Trophoblast cell (in vitro differentiated cells and primary cell): ENCODE measurements around the gene KIF7.

ENCODE experiments used
- DNase-seq, 2 donors: peaks; one replicate each; pipeline ENCODE4 v3.0.0-alpha.2; 2016
- H2AFZ ChIP-seq: 2 replicates; pipeline ENCODE4 v1.6.1; 2013; ENCODE audit warnings: low read length, moderate library complexity, mild to moderate bottlenecking; ENCODE audit not compliant: insufficient read depth, poor library complexity
- H2AK5ac ChIP-seq: 2 replicates; pipeline ENCODE4 v1.6.1; 2013; ENCODE audit warnings: mild to moderate bottlenecking, low read length
- H2BK120ac ChIP-seq: 2 replicates; pipeline ENCODE4 v1.6.1; 2013; ENCODE audit warnings: low read length, mild to moderate bottlenecking, moderate library complexity; ENCODE audit not compliant: insufficient read depth, poor library complexity
- H2BK12ac ChIP-seq: 2 replicates; pipeline ENCODE4 v1.6.1; 2013; ENCODE audit warnings: mild to moderate bottlenecking, low read length, moderate library complexity
- H2BK5ac ChIP-seq: 2 replicates; pipeline ENCODE4 v1.6.1; 2013; ENCODE audit warnings: low read length, low read depth, moderate library complexity, mild to moderate bottlenecking; ENCODE audit not compliant: poor library complexity
- H3K14ac ChIP-seq: 2 replicates; pipeline ENCODE4 v1.6.1; 2013; ENCODE audit warnings: mild to moderate bottlenecking, low read length
- H3K18ac ChIP-seq: 2 replicates; pipeline ENCODE4 v1.6.1; 2013; ENCODE audit warnings: mild to moderate bottlenecking, low read length
- H3K23ac ChIP-seq: 2 replicates; pipeline ENCODE4 v1.6.1; 2013; ENCODE audit warnings: low read length
- H3K27ac ChIP-seq: 2 replicates; pipeline ENCODE4 v1.5.1; 2013; ENCODE audit warnings: low read depth, mild to moderate bottlenecking, inconsistent platforms, low read length, moderate library complexity
- H3K27me3 ChIP-seq: 2 replicates; pipeline ENCODE4 v1.6.1; 2013; ENCODE audit warnings: inconsistent platforms, mild to moderate bottlenecking, low read length, moderate library complexity; ENCODE audit not compliant: insufficient read depth
- H3K36me3 ChIP-seq, 2 experiments: 1 replicate in 1 of 2; 2 replicates in 1 of 2; pipeline ENCODE4 v1.6.1; 2013; ENCODE audit warnings: low read length in 2 of 2, mild to moderate bottlenecking in 2 of 2, moderate library complexity in 1 of 2; ENCODE audit not compliant: insufficient read depth in 2 of 2, control insufficient read depth in 1 of 2
- H3K4ac ChIP-seq: 2 replicates; pipeline ENCODE4 v1.6.1; 2013; ENCODE audit warnings: low read depth, mild to moderate bottlenecking, low read length, moderate library complexity
- H3K4me1 ChIP-seq, 2 experiments: 1 replicate in 1 of 2; 2 replicates in 1 of 2; pipeline ENCODE4 v1.6.1; 2013; ENCODE audit warnings: low read length in 2 of 2, mild to moderate bottlenecking in 2 of 2, moderate library complexity in 1 of 2; ENCODE audit not compliant: insufficient read depth in 2 of 2, control insufficient read depth in 1 of 2
- H3K4me2 ChIP-seq: 2 replicates; pipeline ENCODE4 v1.6.1; 2013; ENCODE audit warnings: inconsistent platforms, mild to moderate bottlenecking, low read length, moderate library complexity
- H3K4me3 ChIP-seq: 2 replicates; pipeline ENCODE4 v1.5.1; 2013; ENCODE audit warnings: mild to moderate bottlenecking, low read depth, low read length, inconsistent platforms
- H3K79me1 ChIP-seq: one replicate; pipeline ENCODE4 v1.6.1; 2013; ENCODE audit warnings: low read length
- H3K79me2 ChIP-seq: 2 replicates; pipeline ENCODE4 v1.6.1; 2013; ENCODE audit warnings: low read length, mild to moderate bottlenecking; ENCODE audit not compliant: control insufficient read depth, insufficient read depth, poor library complexity
- H3K9ac ChIP-seq: 2 replicates; pipeline ENCODE4 v1.6.1; 2013; ENCODE audit warnings: mild to moderate bottlenecking, low read length
- H3K9me3 ChIP-seq: 2 replicates; pipeline ENCODE4 v1.6.1; 2013; ENCODE audit warnings: low read depth, mild to moderate bottlenecking, control low read depth, inconsistent platforms, low read length; ENCODE audit not compliant: insufficient read depth
- H4K12ac ChIP-seq: 2 replicates; pipeline ENCODE4 v1.6.1; 2013; ENCODE audit warnings: low read depth, mild to moderate bottlenecking, low read length, moderate library complexity
- H4K8ac ChIP-seq: 2 replicates; pipeline ENCODE4 v1.6.1; 2013; ENCODE audit warnings: low read depth, mild to moderate bottlenecking, low read length, moderate library complexity
- H4K91ac ChIP-seq: one replicate; pipeline ENCODE4 v1.6.1; 2013; ENCODE audit warnings: low read depth, mild to moderate bottlenecking, low read length, moderate library complexity
- WGBS: extraction: QIAGEN DNeasy Blood & Tissue Kit; methylation state at CpG from one replicate; pipeline ENCODE4 v1.1.7; 2013; ENCODE audit warnings: missing lambda C conversion rate; ENCODE audit not compliant: insufficient read length, insufficient coverage; ENCODE audit errors: extremely low coverage; 5-methylcytosine and 5-hydroxymethylcytosine counted together

KIF7 gene

GRCh38 chr15:89672221-89673164, 17.2 kb upstream of the KIF7 start:
- no peak overlapping the region for H3K18ac ChIP-seq
- no peak overlapping the region for H3K14ac ChIP-seq
- no peak overlapping the region for H2BK120ac ChIP-seq
- no peak overlapping the region for H4K91ac ChIP-seq
- H3K4me1 ChIP-seq, result no peaks in the 10 kb centered on the region
- no peak overlapping the region for H2BK12ac ChIP-seq
- no peak overlapping the region for H2BK5ac ChIP-seq
- peaks cover 1% of the 10 kb centered on the region for H3K9me3 ChIP-seq
- H3K79me2 ChIP-seq, result no peaks in the 10 kb centered on the region
- H3K27me3 ChIP-seq, result no peaks in the 10 kb centered on the region
- H3K4ac ChIP-seq, result no peak overlapping the region
- WGBS, result no CpG with 5 or more reads among the region's 12 CpGs
- peak overlapping the region; percentile 21 for H4K12ac ChIP-seq
- DNase-seq, result no peak
- no peaks in the 10 kb centered on the region for H3K79me1 ChIP-seq
- no peak overlapping the region for H3K27ac ChIP-seq
- no peak overlapping the region for H2AFZ ChIP-seq
- no peak overlapping the region for H3K23ac ChIP-seq
- H3K4me2 ChIP-seq, result no peak overlapping the region
- no peak overlapping the region for H2AK5ac ChIP-seq
- H3K36me3 ChIP-seq, result no peaks in the 10 kb centered on the region
- H3K9ac ChIP-seq, result no peak overlapping the region
- no peak overlapping the region for H3K4me3 ChIP-seq
- no peak overlapping the region for H4K8ac ChIP-seq

GRCh38 chr15:89671687-89672086, 16.4 kb upstream of the KIF7 start:
- Histone ChIP-seq H3K27me3 (no peaks in the 10 kb centered on the region), H3K79me1 (no peaks in the 10 kb centered on the region), H3K23ac (no peak overlapping the region), H2AK5ac (no peak overlapping the region), H3K4me3 (no peak overlapping the region), H3K4me2 (no peak overlapping the region), H2BK5ac (no peak overlapping the region), H3K14ac (no peak overlapping the region), H4K8ac (no peak overlapping the region), H2BK12ac (no peak overlapping the region), H3K9ac (no peak overlapping the region), H4K12ac (no peak overlapping the region), H3K79me2 (no peaks in the 10 kb centered on the region), H4K91ac (no peak overlapping the region), H3K4ac (no peak overlapping the region), H2AFZ (no peak overlapping the region), H2BK120ac (no peak overlapping the region), H3K9me3 (peaks cover 1% of the 10 kb centered on the region), H3K18ac (no peak overlapping the region), H3K36me3 (no peaks in the 10 kb centered on the region), H3K27ac (no peak overlapping the region), H3K4me1 (no peaks in the 10 kb centered on the region)
- no CpG with 5 or more reads among the region's 4 CpGs for WGBS
- DNase-seq, result no peak

GRCh38 chr15:89670971-89671560, 15.8 kb upstream of the KIF7 start:
- H4K91ac ChIP-seq, result no peak overlapping the region
- no peak for DNase-seq

GRCh38 chr15:89669941-89670340, 14.7 kb upstream of the KIF7 start:
- no peak overlapping the region for H3K23ac ChIP-seq
- H3K4me3 ChIP-seq, result no peak overlapping the region
- DNase-seq, result no peak
- H2BK12ac ChIP-seq, result no peak overlapping the region
- no peak overlapping the region for H4K91ac ChIP-seq
- H4K12ac ChIP-seq, result no peak overlapping the region
- peaks cover 4% of the 10 kb centered on the region for H3K79me1 ChIP-seq
- H3K18ac ChIP-seq, result no peak overlapping the region
- H3K4me1 ChIP-seq, result peaks cover 0 to 6% of the 10 kb centered on the region in 2 experiments
- no peak overlapping the region for H2AK5ac ChIP-seq
- no peak overlapping the region for H3K4me2 ChIP-seq
- no peaks in the 10 kb centered on the region for H3K79me2 ChIP-seq
- no peak overlapping the region for H2BK5ac ChIP-seq
- no peak overlapping the region for H3K27ac ChIP-seq
- peaks cover 1% of the 10 kb centered on the region for H3K9me3 ChIP-seq
- no peak overlapping the region for H4K8ac ChIP-seq
- H3K36me3 ChIP-seq, result no peaks in the 10 kb centered on the region
- H3K9ac ChIP-seq, result no peak overlapping the region
- H2AFZ ChIP-seq, result no peak overlapping the region
- H3K4ac ChIP-seq, result no peak overlapping the region
- no CpG with 5 or more reads among the region's 15 CpGs for WGBS
- H2BK120ac ChIP-seq, result no peak overlapping the region
- no peak overlapping the region for H3K14ac ChIP-seq
- peaks cover 2% of the 10 kb centered on the region for H3K27me3 ChIP-seq

More at GRCh38 chr15:89670971-89671560, 15.8 kb upstream of the KIF7 start:
- Histone ChIP-seq H3K4me2 (no peak overlapping the region), H3K79me2 (no peaks in the 10 kb centered on the region), H3K79me1 (no peaks in the 10 kb centered on the region), H2BK5ac (no peak overlapping the region), H3K9me3 (peaks cover 1% of the 10 kb centered on the region), H4K12ac (no peak overlapping the region), H3K27me3 (no peaks in the 10 kb centered on the region), H3K4me1 (peaks cover 0 to 1% of the 10 kb centered on the region in 2 experiments), H2AFZ (no peak overlapping the region), H2BK12ac (no peak overlapping the region), H2AK5ac (no peak overlapping the region), H2BK120ac (no peak overlapping the region), H3K23ac (no peak overlapping the region), H3K9ac (no peak overlapping the region), H3K4me3 (no peak overlapping the region), H3K18ac (no peak overlapping the region), H3K27ac (no peak overlapping the region), H3K4ac (no peak overlapping the region), H3K14ac (no peak overlapping the region), H4K8ac (no peak overlapping the region), H3K36me3 (no peaks in the 10 kb centered on the region)
- no CpG with 5 or more reads among the region's 12 CpGs for WGBS
